IMR-90 (cell line): ENCODE data around the gene ATP10D. TPM values are rescaled to one million over a fixed set of nuclear protein-coding genes. Genes with fewer than 3 reads are reported as not detected.

ENCODE experiments used
- ATAC-seq: fragments of 200-7000 bp; cut with Tn5 transposase; 2 replicates; pipeline ENCODE4 v1.9.1; 2020; ENCODE audit warnings: low read depth, mild to moderate bottlenecking, moderate library complexity
- BruUV-seq: library from RNA; stranded (reverse); fragments of 400-500 nt; replicated peaks from 2 replicates; lab custom pipeline; 2021; lab: Mats Ljungman, UMichigan
- CTCF ChIA-PET: fragments of 300-600 bp; formaldehyde crosslinking; extraction: SDS; loops from one replicate; lab custom pipeline; 2021; ENCODE audit warnings: antibody characterized with exemption; lab: Yijun Ruan, JAX
- POLR2A ChIA-PET: fragments of 300-600 bp; sonication (Branson Sonifier 250); formaldehyde crosslinking; loops from one replicate; lab custom pipeline; 2022; ENCODE audit warnings: antibody characterized with exemption; ENCODE audit not compliant: unreplicated experiment; lab: Charles Lee
- DNase-seq: peaks from one replicate; pipeline ENCODE4 v3.0.0; 2013
- H2AFZ ChIP-seq: replicated peaks from 2 replicates; pipeline ENCODE3; 2013; ENCODE audit warnings: low read length, mild to moderate bottlenecking; ENCODE audit not compliant: poor library complexity
- H2AK5ac ChIP-seq: 2 replicates; pipeline ENCODE4 v1.6.1; 2013; ENCODE audit warnings: low read depth, low read length, inconsistent platforms
- H2AK9ac ChIP-seq: replicated peaks from 2 replicates; pipeline ENCODE3; 2013; ENCODE audit warnings: mild to moderate bottlenecking, low read depth, low read length, moderate library complexity; ENCODE audit not compliant: poor library complexity
- H2BK120ac ChIP-seq: 2 replicates; pipeline ENCODE4 v1.6.1; 2013; ENCODE audit warnings: low read depth, low read length, inconsistent platforms
- H2BK15ac ChIP-seq: 3 replicates; pipeline ENCODE4 v1.6.1; 2013; ENCODE audit warnings: low read depth, low read length, inconsistent platforms
- H2BK20ac ChIP-seq: 2 replicates; pipeline ENCODE4 v1.6.1; 2013; ENCODE audit warnings: low read depth, mild to moderate bottlenecking, inconsistent platforms, low read length, moderate library complexity
- H2BK5ac ChIP-seq: 2 replicates; pipeline ENCODE4 v1.6.1; 2013; ENCODE audit warnings: mild to moderate bottlenecking, low read depth, low read length, inconsistent platforms; ENCODE audit not compliant: poor library complexity, severe bottlenecking
- H3K14ac ChIP-seq: replicated peaks from 2 replicates; pipeline ENCODE4 v1.6.1; 2013; ENCODE audit warnings: low read depth, low read length, inconsistent platforms
- H3K18ac ChIP-seq: 2 replicates; pipeline ENCODE4 v1.6.1; 2013; ENCODE audit warnings: low read depth, low read length, control low read depth
- H3K23ac ChIP-seq: 2 replicates; pipeline ENCODE4 v1.6.1; 2013; ENCODE audit warnings: low read depth, low read length, inconsistent platforms
- H3K27ac ChIP-seq: 2 replicates; pipeline ENCODE4 v1.5.1; 2013; ENCODE audit warnings: mild to moderate bottlenecking, control low read depth, low read length; ENCODE audit not compliant: insufficient read depth
- H3K27me3 ChIP-seq: 2 replicates; pipeline ENCODE4 v1.6.1; 2013; ENCODE audit warnings: low read length; ENCODE audit not compliant: control insufficient read depth, insufficient read depth
- H3K36me3 ChIP-seq: 2 replicates; pipeline ENCODE4 v1.6.1; 2013; ENCODE audit warnings: low read length, mixed read lengths; ENCODE audit not compliant: control insufficient read depth, insufficient read depth
- H3K4ac ChIP-seq: 2 replicates; pipeline ENCODE4 v1.6.1; 2013; ENCODE audit warnings: low read depth, low read length, inconsistent platforms
- H3K4me1 ChIP-seq: 2 replicates; pipeline ENCODE4 v1.6.1; 2013; ENCODE audit warnings: low read length, mixed read lengths; ENCODE audit not compliant: control insufficient read depth, insufficient read depth
- H3K4me2 ChIP-seq: 2 replicates; pipeline ENCODE4 v1.6.1; 2013; ENCODE audit warnings: low read depth, mild to moderate bottlenecking, control low read depth, low read length, moderate library complexity
- H3K4me3 ChIP-seq: 2 replicates; pipeline ENCODE4 v1.5.1; 2013; ENCODE audit warnings: low read depth, mild to moderate bottlenecking, control low read depth, low read length, moderate library complexity; ENCODE audit not compliant: insufficient read depth
- H3K56ac ChIP-seq: 2 replicates; pipeline ENCODE4 v1.6.1; 2013; ENCODE audit warnings: low read length, inconsistent platforms; ENCODE audit not compliant: insufficient read depth; ENCODE audit errors: extremely low read depth
- H3K79me1 ChIP-seq, 2 experiments: 2 replicates each; pipeline ENCODE4 v1.6.1; 2013; ENCODE audit warnings: low read length in 2 of 2, inconsistent platforms in 1 of 2, low read depth in 1 of 2
- H3K9ac ChIP-seq: 2 replicates; pipeline ENCODE4 v1.6.1; 2013; ENCODE audit warnings: low read depth, low read length, control low read depth
- H3K9me1 ChIP-seq: 2 replicates; pipeline ENCODE4 v1.6.1; 2013; ENCODE audit warnings: low read length, inconsistent platforms; ENCODE audit not compliant: insufficient read depth
- H3K9me3 ChIP-seq: 2 replicates; pipeline ENCODE4 v1.6.1; 2013; ENCODE audit warnings: low read length; ENCODE audit not compliant: control insufficient read depth, insufficient read depth
- H4K20me1 ChIP-seq: 2 replicates; pipeline ENCODE4 v1.6.1; 2013; ENCODE audit warnings: low read length, inconsistent platforms; ENCODE audit not compliant: insufficient read depth
- H4K5ac ChIP-seq: 2 replicates; pipeline ENCODE4 v1.6.1; 2013; ENCODE audit warnings: mild to moderate bottlenecking, low read depth, low read length, control low read depth
- H4K8ac ChIP-seq, 2 experiments: 2 replicates each; pipeline ENCODE4 v1.6.1; 2013; ENCODE audit warnings: low read depth in 2 of 2, low read length in 2 of 2, control low read depth in 1 of 2, inconsistent platforms in 1 of 2
- H4K91ac ChIP-seq: 2 replicates; pipeline ENCODE4 v1.6.1; 2013; ENCODE audit warnings: low read depth, low read length, inconsistent platforms; ENCODE audit not compliant: insufficient read depth
- BHLHE40 ChIP-seq: fragments of 150-350 bp; IDR thresholded peaks from 2 replicates; pipeline ENCODE4 v1.6.1; 2016; ENCODE audit warnings: mild to moderate bottlenecking, low read depth, low read length
- FOS ChIP-seq: fragments of 150-350 bp; IDR thresholded peaks from 2 replicates; pipeline ENCODE4 v1.6.1; 2016; ENCODE audit warnings: low read depth, low read length
- MAZ ChIP-seq: IDR thresholded peaks from 2 replicates; pipeline ENCODE4 v1.6.1; 2012; ENCODE audit warnings: low read depth, mild to moderate bottlenecking, low read length, improper control_type of control experiment, moderate library complexity, borderline replicate concordance
- POLR2A ChIP-seq: IDR thresholded peaks from 2 replicates; pipeline ENCODE4 v1.6.1; 2012; ENCODE audit warnings: mild to moderate bottlenecking, low read depth, low read length
- RAD21 ChIP-seq: IDR thresholded peaks from 2 replicates; pipeline ENCODE4 v1.6.1; 2012; ENCODE audit warnings: low read length, improper control_type of control experiment
- RFX5 ChIP-seq: IDR thresholded peaks from 2 replicates; pipeline ENCODE4 v1.8.0; 2012; ENCODE audit warnings: low read depth, mild to moderate bottlenecking, low read length, moderate library complexity
- WGBS, 2 experiments: methylation state at CpG; one replicate each; pipeline versions ENCODE4 v1.1.5 to v1.1.7; 2013; ENCODE audit warnings: missing lambda C conversion rate in 2 of 2; ENCODE audit not compliant: insufficient read length in 1 of 2; ENCODE audit errors: extremely low coverage in 2 of 2; 5-methylcytosine and 5-hydroxymethylcytosine counted together
- dilution Hi-C: fragments of 300-500 bp; cut with HindIII; formaldehyde crosslinking; loops from one replicate; pipeline ENCODE4 v1.14.3; 2018; ENCODE audit warnings: low sequenced_read_pairs; ENCODE audit not compliant: unreplicated experiment
- in situ Hi-C: fragments of 300-500 bp; cut with MboI; formaldehyde crosslinking; loops from 3 replicates; pipeline ENCODE4 v1.14.3; 2019; ENCODE audit warnings: low sequenced_read_pairs, inconsistent platforms, mixed read lengths
- intact Hi-C: fragments of 100-400 bp; cut with micrococcal nuclease; formaldehyde crosslinking; loops from 2 replicates; pipeline ENCODE4 v1.10.0; 2022
- polyA plus RNA-seq, 3 experiments: library from polyadenylated mRNA; depleted of rRNA; stranded (reverse); fragments of >200 nt; gene quantifications; 2 replicates each; pipeline ENCODE4 v1.2.3, GENCODE V29; 2012; ENCODE audit warnings: low replicate concordance in 1 of 3
- total RNA-seq: library from RNA; depleted of rRNA; stranded (reverse); fragments of >200 nt; gene quantifications from 2 replicates; pipeline ENCODE4 v1.2.3, GENCODE V29; 2012
- TF ChIP-seq, protein P1 (sequence below): conservative IDR thresholded peaks from 2 replicates; pipeline ENCODE4 v1.5.1; 2012; ENCODE audit warnings: mild to moderate bottlenecking, low read depth, low read length, improper control_type of control experiment
- TF ChIP-seq, protein P2 (sequence below): fragments of 150-350 bp; IDR thresholded peaks from 2 replicates; pipeline ENCODE4 v1.6.1; 2016; ENCODE audit warnings: low read depth, mild to moderate bottlenecking, low read length, moderate library complexity, borderline replicate concordance
- TF ChIP-seq, protein P3 (sequence below): fragments of 150-350 bp; IDR thresholded peaks from 2 replicates; pipeline ENCODE4 v1.6.1; 2017; ENCODE audit warnings: mild to moderate bottlenecking, antibody characterized with exemption, low read length, low read depth

ATP10D gene
- total and polyA plus RNA-seq, 2 of the 4 experiments (the other 2 are of a cell fraction), result 28.9 to 135 TPM

DNA sequence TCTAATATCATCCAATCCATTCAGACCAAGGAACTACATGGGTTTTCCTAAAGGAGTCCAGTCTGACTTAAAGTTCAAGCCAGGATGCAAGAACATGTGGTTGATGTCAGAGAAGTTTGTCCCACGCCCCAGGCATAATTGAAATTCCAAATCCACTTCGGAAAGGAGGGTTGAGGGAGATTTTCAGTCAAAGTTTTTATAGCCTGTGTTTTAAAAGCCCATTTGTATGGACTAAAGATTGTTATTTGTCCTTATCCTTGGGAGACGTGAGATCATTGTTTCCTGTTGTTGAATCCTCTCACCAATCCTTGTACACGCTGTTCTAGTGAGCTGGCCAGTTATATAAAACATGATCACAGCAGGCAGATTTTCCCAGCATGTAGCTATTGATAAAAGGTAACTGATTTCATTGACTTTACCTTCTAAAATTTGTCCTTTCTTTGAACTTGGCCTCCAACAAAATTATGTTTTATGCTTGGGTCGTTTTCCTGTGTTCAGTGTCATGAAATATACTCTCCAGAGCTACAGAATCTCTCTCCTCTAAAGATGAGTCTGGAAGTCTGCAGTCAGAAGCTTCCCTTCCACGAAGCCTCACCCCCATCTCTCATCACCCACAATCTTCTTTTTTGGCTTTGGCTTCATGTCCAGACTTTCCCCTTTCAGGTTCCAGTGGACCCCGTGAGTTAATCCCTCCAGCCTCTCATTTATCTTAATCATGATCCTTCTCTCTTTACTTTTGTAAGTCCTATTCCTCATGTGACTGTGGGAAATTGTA, 92.9 kb downstream of the ATP10D start (continued):
- TF ChIP-seq, protein P1, sequence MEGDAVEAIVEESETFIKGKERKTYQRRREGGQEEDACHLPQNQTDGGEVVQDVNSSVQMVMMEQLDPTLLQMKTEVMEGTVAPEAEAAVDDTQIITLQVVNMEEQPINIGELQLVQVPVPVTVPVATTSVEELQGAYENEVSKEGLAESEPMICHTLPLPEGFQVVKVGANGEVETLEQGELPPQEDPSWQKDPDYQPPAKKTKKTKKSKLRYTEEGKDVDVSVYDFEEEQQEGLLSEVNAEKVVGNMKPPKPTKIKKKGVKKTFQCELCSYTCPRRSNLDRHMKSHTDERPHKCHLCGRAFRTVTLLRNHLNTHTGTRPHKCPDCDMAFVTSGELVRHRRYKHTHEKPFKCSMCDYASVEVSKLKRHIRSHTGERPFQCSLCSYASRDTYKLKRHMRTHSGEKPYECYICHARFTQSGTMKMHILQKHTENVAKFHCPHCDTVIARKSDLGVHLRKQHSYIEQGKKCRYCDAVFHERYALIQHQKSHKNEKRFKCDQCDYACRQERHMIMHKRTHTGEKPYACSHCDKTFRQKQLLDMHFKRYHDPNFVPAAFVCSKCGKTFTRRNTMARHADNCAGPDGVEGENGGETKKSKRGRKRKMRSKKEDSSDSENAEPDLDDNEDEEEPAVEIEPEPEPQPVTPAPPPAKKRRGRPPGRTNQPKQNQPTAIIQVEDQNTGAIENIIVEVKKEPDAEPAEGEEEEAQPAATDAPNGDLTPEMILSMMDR, result no peak

DNA sequence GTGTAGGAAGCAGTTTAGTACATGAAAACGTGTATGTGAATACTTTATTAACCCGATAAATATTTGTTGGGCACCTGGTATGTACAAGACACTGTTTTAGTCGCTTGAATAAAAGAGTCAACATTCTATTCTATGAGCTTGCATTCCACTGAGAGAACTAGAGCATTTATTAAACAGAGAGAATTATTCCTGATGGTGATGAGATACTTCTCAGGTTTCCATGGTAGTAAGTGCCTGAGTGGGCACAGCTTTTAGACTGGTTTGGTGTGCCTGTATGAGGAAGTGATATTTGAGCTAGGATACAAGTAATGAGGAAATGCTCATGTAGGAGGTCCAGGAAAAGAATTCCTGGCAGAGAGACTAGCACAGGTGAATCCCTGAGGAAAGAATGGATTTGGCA, 94.2 kb downstream of the ATP10D start:
- H3K36me3 ChIP-seq, result peaks cover 30% of the 10 kb centered on the region
- no CpG with 5 or more reads among the region's 3 CpGs for WGBS, 2 experiments
- no peak for TF ChIP-seq FOS
- TF ChIP-seq, protein P2, sequence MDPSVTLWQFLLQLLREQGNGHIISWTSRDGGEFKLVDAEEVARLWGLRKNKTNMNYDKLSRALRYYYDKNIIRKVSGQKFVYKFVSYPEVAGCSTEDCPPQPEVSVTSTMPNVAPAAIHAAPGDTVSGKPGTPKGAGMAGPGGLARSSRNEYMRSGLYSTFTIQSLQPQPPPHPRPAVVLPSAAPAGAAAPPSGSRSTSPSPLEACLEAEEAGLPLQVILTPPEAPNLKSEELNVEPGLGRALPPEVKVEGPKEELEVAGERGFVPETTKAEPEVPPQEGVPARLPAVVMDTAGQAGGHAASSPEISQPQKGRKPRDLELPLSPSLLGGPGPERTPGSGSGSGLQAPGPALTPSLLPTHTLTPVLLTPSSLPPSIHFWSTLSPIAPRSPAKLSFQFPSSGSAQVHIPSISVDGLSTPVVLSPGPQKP, result no peak
- TF ChIP-seq, protein P1, result no peak
- TF ChIP-seq POLR2A, result no peak
- no peak for TF ChIP-seq MAZ
- TF ChIP-seq RAD21, result no peak
- no peak for TF ChIP-seq BHLHE40
- TF ChIP-seq, protein P3, sequence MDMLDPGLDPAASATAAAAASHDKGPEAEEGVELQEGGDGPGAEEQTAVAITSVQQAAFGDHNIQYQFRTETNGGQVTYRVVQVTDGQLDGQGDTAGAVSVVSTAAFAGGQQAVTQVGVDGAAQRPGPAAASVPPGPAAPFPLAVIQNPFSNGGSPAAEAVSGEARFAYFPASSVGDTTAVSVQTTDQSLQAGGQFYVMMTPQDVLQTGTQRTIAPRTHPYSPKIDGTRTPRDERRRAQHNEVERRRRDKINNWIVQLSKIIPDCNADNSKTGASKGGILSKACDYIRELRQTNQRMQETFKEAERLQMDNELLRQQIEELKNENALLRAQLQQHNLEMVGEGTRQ, result no peak
- no peak for TF ChIP-seq RFX5

More for the DNA sequence above, 94.2 kb downstream of the ATP10D start:
- Histone ChIP-seq H3K9me3 (no peaks in the 10 kb centered on the region), H3K27me3 (no peaks in the 10 kb centered on the region), H3K9me1 (no peaks in the 10 kb centered on the region; the same call in 1 of the 2 replicates), H3K18ac (no peak overlapping the region), H3K9ac (no peak overlapping the region), H3K23ac (no peak overlapping the region), H2AK9ac (no peak overlapping the region), H3K27ac (no peak overlapping the region), H3K4me2 (no peak overlapping the region), H2BK5ac (no peak overlapping the region), H3K4ac (no peak overlapping the region), H4K91ac (no peak overlapping the region), H3K4me3 (no peak overlapping the region), H4K5ac (no peak overlapping the region), H3K4me1 (no peaks in the 10 kb centered on the region), H2AK5ac (no peak overlapping the region), H2BK20ac (no peak overlapping the region), H3K14ac (no peak overlapping the region), H4K20me1 (no peaks in the 10 kb centered on the region), H4K8ac (no peak overlapping the region), H2BK120ac (no peak overlapping the region), H3K56ac (no peak overlapping the region), H2AFZ (no peak overlapping the region), H3K79me1 (peaks cover 0 to 3% of the 10 kb centered on the region in 2 experiments; a peak in 1 of 4 replicates), H2BK15ac (no peak overlapping the region)
- CTCF ChIA-PET, result no interaction called here
- POLR2A ChIA-PET, result no interaction called here
- DNase-seq (no peak), ATAC-seq (no peak)
- dilution Hi-C loops, result no loop called here
- BruUV-seq, result no TSS peak
- in situ Hi-C loops, result no loop called here
- intact Hi-C loops, result no loop called here
